Ovary (tissue), 3 donors: Measurements from ENCODE around the gene POP4.

Experiments
- CTCF ChIP-seq, 3 donors: fragments of 450-650 bp in 2 of 3; fragments of 200-600 bp in 1 of 3; IDR thresholded peaks; one replicate each; pipeline versions ENCODE4 v1.5.1 to v1.8.0; 2016 to 2022; ENCODE audit warnings: antibody characterized with exemption in 3 of 3, mild to moderate bottlenecking in 1 of 3
- EP300 ChIP-seq: sonication (generic); formaldehyde crosslinking; IDR thresholded peaks from one replicate; pipeline ENCODE4 v1.6.1; 2017; ENCODE audit warnings: antibody characterized with exemption
- POLR2A ChIP-seq: fragments of 450-650 bp; IDR thresholded peaks from one replicate; pipeline ENCODE4 v1.6.1; 2017; ENCODE audit warnings: antibody characterized with exemption, mild to moderate bottlenecking, moderate library complexity
- donor health status: DM: no; HTN: no; CAD: no.

GRCh38 chr19:29588095-29588494 is 18.0 kb upstream of the POP4 start:
- no peak for TF ChIP-seq CTCF (IDR thresholded peaks at IDR 0.05)
- TF ChIP-seq POLR2A = no peak
- TF ChIP-seq EP300 = no peak
